PC-3 (cell line): ENCODE results near the gene XIRP2. TPM values are rescaled to one million over a fixed set of nuclear protein-coding genes. Genes with fewer than 3 reads are reported as not detected.

Source experiments
- ATAC-seq: fragments of 200-7000 bp; cut with Tn5 transposase; 2 replicates; pipeline ENCODE4 v1.9.1; 2020; ENCODE audit warnings: mild to moderate bottlenecking, moderate library complexity
- BruUV-seq: library from RNA; stranded (reverse); fragments of 400-500 nt; replicated peaks from 2 replicates; lab custom pipeline; 2021; lab: Mats Ljungman, UMichigan
- CTCF ChIA-PET: fragments of 300-600 bp; sonication (Branson Sonifier 250); formaldehyde crosslinking; loops from one replicate; lab custom pipeline; 2022; ENCODE audit warnings: antibody characterized with exemption; lab: Charles Lee
- POLR2A ChIA-PET: fragments of 300-600 bp; sonication (Branson Sonifier 250); formaldehyde crosslinking; loops from one replicate; lab custom pipeline; 2022; ENCODE audit warnings: antibody characterized with exemption; ENCODE audit not compliant: unreplicated experiment; lab: Charles Lee
- DNase-seq: peaks from one replicate; pipeline ENCODE4 v3.0.0-alpha.2; 2015
- H2AFZ ChIP-seq: fragments of 300-600 bp; sonication (generic); 2 replicates; pipeline ENCODE4 v1.6.0; 2016; ENCODE audit warnings: antibody characterized with exemption, low read length
- H3F3A ChIP-seq: fragments of 300-600 bp; sonication (generic); one replicate; pipeline ENCODE4 v1.6.0; 2017; ENCODE audit warnings: antibody characterized with exemption, low read length, control low read depth, mild to moderate bottlenecking; ENCODE audit not compliant: unreplicated experiment
- H3K27ac ChIP-seq: fragments of 300-600 bp; sonication (generic); 2 replicates; pipeline ENCODE4 v1.5.1; 2016; ENCODE audit warnings: mild to moderate bottlenecking, low read length
- H3K27me3 ChIP-seq: fragments of 300-600 bp; sonication (generic); 2 replicates; pipeline ENCODE4 v1.6.1; 2016; ENCODE audit warnings: low read length, mixed read lengths
- H3K36me3 ChIP-seq: fragments of 300-600 bp; sonication (generic); 2 replicates; pipeline ENCODE4 v1.6.1; 2016; ENCODE audit warnings: low read depth, mixed run types, low read length, mixed read lengths
- H3K4me1 ChIP-seq: fragments of 300-600 bp; sonication (generic); 2 replicates; pipeline ENCODE4 v1.5.1; 2016; ENCODE audit warnings: low read length; ENCODE audit not compliant: insufficient read depth
- H3K4me2 ChIP-seq: fragments of 300-600 bp; sonication (generic); 2 replicates; pipeline ENCODE4 v1.6.0; 2016; ENCODE audit warnings: low read length
- H3K4me3 ChIP-seq: fragments of 300-600 bp; sonication (generic); 2 replicates; pipeline ENCODE4 v1.5.1; 2016; ENCODE audit warnings: mild to moderate bottlenecking, low read length, mixed read lengths
- H3K79me2 ChIP-seq: fragments of 300-600 bp; sonication (generic); 2 replicates; pipeline ENCODE4 v1.6.1; 2017; ENCODE audit warnings: low read length, mixed read lengths
- H3K9ac ChIP-seq: fragments of 300-600 bp; sonication (generic); 2 replicates; pipeline ENCODE4 v1.6.0; 2016; ENCODE audit warnings: mild to moderate bottlenecking, low read length
- H3K9me2 ChIP-seq: fragments of 300-600 bp; sonication (generic); replicated peaks from 2 replicates; pipeline ENCODE4 v1.6.1; 2016; ENCODE audit warnings: mixed run types, low read length, mixed read lengths
- H3K9me3 ChIP-seq: fragments of 300-600 bp; sonication (generic); 2 replicates; pipeline ENCODE4 v1.6.1; 2016; ENCODE audit warnings: low read length, mixed read lengths
- H4K20me1 ChIP-seq: fragments of 300-600 bp; sonication (generic); 2 replicates; pipeline ENCODE4 v1.6.1; 2016; ENCODE audit warnings: low read length, mixed read lengths
- CTCF ChIP-seq: fragments of 300-600 bp; sonication (generic); conservative IDR thresholded peaks from 2 replicates; pipeline ENCODE4 v1.5.1; 2017; ENCODE audit warnings: antibody characterized with exemption, low read depth, mild to moderate bottlenecking, low read length
- EZH2 ChIP-seq: fragments of 300-600 bp; sonication (generic); IDR thresholded peaks from one replicate; pipeline ENCODE4 v1.6.1; 2017; ENCODE audit warnings: antibody characterized with exemption, mild to moderate bottlenecking, low read length; ENCODE audit not compliant: unreplicated experiment
- EZH2phosphoT487 ChIP-seq: fragments of 300-600 bp; sonication (generic); IDR thresholded peaks from 2 replicates; pipeline ENCODE4 v1.6.1; 2018; ENCODE audit warnings: mild to moderate bottlenecking, antibody characterized with exemption, low read length, borderline replicate concordance
- intact Hi-C: fragments of 100-400 bp; cut with micrococcal nuclease; formaldehyde crosslinking; loops from 2 replicates; pipeline ENCODE4 v1.9.0; 2023
- total RNA-seq: library from RNA; depleted of rRNA; stranded (reverse); fragments of >200 nt; gene quantifications from 2 replicates; pipeline ENCODE4 v1.2.3, GENCODE V29; 2014

The XIRP2 gene
- total RNA-seq, 1 experiment from 2014 or later: 0.11 TPM

GRCh38 chr2:166996465-166996864, 108.2 kb downstream of the XIRP2 start:
- ATAC-seq (no peak), DNase-seq (no peak)
- H3K36me3 ChIP-seq: no peaks in the 10 kb centered on the region
- ChIA-PET POLR2A (no interaction called here), CTCF (no interaction called here)
- H3K9ac ChIP-seq: no peak overlapping the region
- TF ChIP-seq CTCF (no peak), EZH2phosphoT487 (no peak), EZH2 (no peak)
- no peak overlapping the region for H3K27ac ChIP-seq
- H3K4me1 ChIP-seq: no peaks in the 10 kb centered on the region
- H4K20me1 ChIP-seq: no peaks in the 10 kb centered on the region
- H3F3A ChIP-seq: no peaks in the 10 kb centered on the region
- H3K9me2 ChIP-seq: no peaks in the 10 kb centered on the region
- H3K27me3 ChIP-seq: no peaks in the 10 kb centered on the region
- no peak overlapping the region for H3K4me2 ChIP-seq
- H3K4me3 ChIP-seq: no peak overlapping the region
- no TSS peak for BruUV-seq
- no peak overlapping the region for H2AFZ ChIP-seq
- H3K9me3 ChIP-seq: no peaks in the 10 kb centered on the region
- H3K79me2 ChIP-seq: no peaks in the 10 kb centered on the region
- intact Hi-C loops: no loop called here

DNA sequence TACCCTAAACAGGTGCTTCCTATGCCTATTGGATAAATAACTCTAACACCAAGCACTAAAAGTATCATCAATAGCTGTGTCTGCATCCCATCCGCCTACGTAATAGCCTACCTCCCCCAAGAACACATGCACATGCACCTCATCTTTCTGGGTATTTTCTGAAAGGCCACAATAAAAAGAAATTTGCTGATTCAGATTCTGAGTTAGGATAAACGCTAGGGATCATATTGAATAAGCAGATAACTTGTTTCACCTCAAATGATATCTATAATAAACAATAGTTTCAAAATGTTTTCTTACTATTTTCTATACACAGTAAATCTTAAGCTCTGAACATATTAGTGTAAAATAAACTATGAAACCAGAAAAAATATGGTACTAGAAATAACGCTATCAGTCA, 112.9 kb downstream of the XIRP2 start:
- no peak overlapping the region for H3K9ac ChIP-seq
- no peaks in the 10 kb centered on the region for H3K79me2 ChIP-seq
- no peak overlapping the region for H3K4me2 ChIP-seq
- CTCF ChIA-PET: no interaction called here
- no peaks in the 10 kb centered on the region for H3K27me3 ChIP-seq
- POLR2A ChIA-PET: no interaction called here
- no peaks in the 10 kb centered on the region for H3F3A ChIP-seq
- H3K9me2 ChIP-seq: no peaks in the 10 kb centered on the region
- H3K9me3 ChIP-seq: no peaks in the 10 kb centered on the region
- no peak for ATAC-seq
- H3K4me1 ChIP-seq: peaks cover 14% of the 10 kb centered on the region; the same call in 1 of the 2 replicates
- intact Hi-C loops: loop anchor here (5.0 kb wide), 1 partner anchor 411 kb away; no protein-coding TSS in a partner anchor
- no peak overlapping the region for H3K27ac ChIP-seq
- H3K4me3 ChIP-seq: no peak overlapping the region
- no peaks in the 10 kb centered on the region for H3K36me3 ChIP-seq
- no peak for DNase-seq
- TF ChIP-seq EZH2phosphoT487 (no peak), CTCF (no peak), EZH2 (no peak)
- BruUV-seq: no TSS peak
- no peaks in the 10 kb centered on the region for H4K20me1 ChIP-seq
- H2AFZ ChIP-seq: no peak overlapping the region

DNA sequence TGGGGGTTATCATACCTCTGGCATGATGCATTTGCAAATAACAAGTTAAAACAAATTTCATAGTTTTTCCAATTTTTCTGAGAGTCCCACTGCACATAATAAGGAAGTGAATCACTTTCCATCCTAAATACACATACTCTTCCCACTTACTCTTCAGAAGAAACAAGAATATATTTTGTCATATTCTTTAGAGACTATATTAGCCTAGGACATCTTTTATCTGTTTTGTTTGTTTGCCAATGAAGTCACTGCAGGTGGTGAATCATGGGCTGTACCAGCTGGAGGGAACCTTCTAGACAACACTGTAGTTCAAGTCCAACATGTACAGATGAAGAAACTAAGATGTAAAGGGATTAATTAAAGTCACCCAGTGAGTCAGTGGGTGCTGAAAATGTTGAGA, 116.8 kb downstream of the XIRP2 start:
- CTCF ChIA-PET: no interaction called here
- Histone ChIP-seq H2AFZ (no peak overlapping the region), H3K4me2 (no peak overlapping the region), H3K27ac (peak overlapping the region; percentile 61), H4K20me1 (no peaks in the 10 kb centered on the region), H3K9me3 (no peaks in the 10 kb centered on the region), H3K36me3 (no peaks in the 10 kb centered on the region), H3K4me1 (peaks cover 14% of the 10 kb centered on the region; the same call in 1 of the 2 replicates), H3K27me3 (no peaks in the 10 kb centered on the region), H3K79me2 (no peaks in the 10 kb centered on the region), H3F3A (no peaks in the 10 kb centered on the region), H3K9me2 (no peaks in the 10 kb centered on the region), H3K4me3 (no peak overlapping the region), H3K9ac (no peak overlapping the region)
- POLR2A ChIA-PET: no interaction called here
- TF ChIP-seq CTCF (no peak), EZH2 (no peak), EZH2phosphoT487 (no peak)
- DNase-seq: peak; percentile 49
- intact Hi-C loops: no loop called here
- peak; percentile 89 for ATAC-seq
- BruUV-seq: no TSS peak
